HG02943 (cell line): Measurements from ENCODE around the gene DUSP21.
"Not testable (repeated sequence)": the region's sequence is repeated elsewhere in the genome, so short reads cannot be mapped to it uniquely, and the experiment has no call there.

Experiments used
- ATAC-seq: cut with Tn5 transposase; IDR thresholded peaks from one replicate; pipeline ENCODE4 v1.9.1; 2021; ENCODE audit warnings: mild to moderate bottlenecking, low read depth, moderate library complexity; ENCODE audit not compliant: unreplicated experiment

DUSP21 gene

GRCh38 chrX:44843753-44844152 lies at the start of gene DUSP21:
Gene DUSP21 (plus strand): TSS chrX:44844021. CDS start chrX:44844133, 112 bp downstream.
- ATAC-seq = no peak

GRCh38 chrX:44795945-44796450 lies 47.8 kb upstream of the DUSP21 start:
- ATAC-seq = no peak

GRCh38 chrX:44802613-44803012 lies 41.2 kb upstream of the DUSP21 start:
- no peak for ATAC-seq

GRCh38 chrX:44815681-44816080 lies 28.1 kb upstream of the DUSP21 start:
- ATAC-seq = no peak

- no peak for ATAC-seq
Observed at GRCh38 chrX:44816367-44816766, 27.5 kb upstream of the DUSP21 start.

- ATAC-seq = no peak
Observed at GRCh38 chrX:44817029-44817428, 26.8 kb upstream of the DUSP21 start.

- no peak for ATAC-seq
Observed at GRCh38 chrX:44822601-44823000, 21.2 kb upstream of the DUSP21 start.

- ATAC-seq = not testable (repeated sequence)
Observed at GRCh38 chrX:44823193-44823592, 20.6 kb upstream of the DUSP21 start.

- no peak for ATAC-seq
Observed at GRCh38 chrX:44828008-44828605, 15.7 kb upstream of the DUSP21 start.

GRCh38 chrX:44829832-44830231 lies 14.0 kb upstream of the DUSP21 start:
- ATAC-seq = no peak

- no peak for ATAC-seq
Observed at GRCh38 chrX:44842550-44843317, 1.1 kb upstream of the DUSP21 start.

- ATAC-seq = no peak
Observed at GRCh38 chrX:44843318-44843702, 511 bp upstream of the DUSP21 start.

GRCh38 chrX:44844204-44844603 lies 383 bp downstream of the DUSP21 start:
- ATAC-seq = no peak

GRCh38 chrX:44850891-44851290 lies 7.1 kb downstream of the DUSP21 start:
- ATAC-seq = not testable (repeated sequence)

- ATAC-seq = no peak
Observed at GRCh38 chrX:44871114-44871645, 27.4 kb downstream of the DUSP21 start.

GRCh38 chrX:44871931-44872820 lies 28.4 kb downstream of the DUSP21 start:
- peak; percentile 35 for ATAC-seq

GRCh38 chrX:44872821-44873414 lies 29.1 kb downstream of the DUSP21 start, which contains the start of gene KDM6A:
Gene KDM6A (plus strand): TSS chrX:44873188. CDS start chrX:44873552, 364 bp downstream.
- ATAC-seq = peak; percentile 87

- no peak for ATAC-seq
Observed at GRCh38 chrX:44873415-44874276, 29.8 kb downstream of the DUSP21 start.
